Fibroblast of pulmonary artery (primary cell): Measurements from ENCODE around the gene ARL13B.

Source experiments
- DNase-seq: peaks from one replicate; pipeline ENCODE4 v3.0.0-alpha.2; 2010; ENCODE audit warnings: low read depth
- H3K4me3 ChIP-seq: replicated peaks from 2 replicates; pipeline ENCODE4 v1.5.1; 2011; ENCODE audit warnings: low read depth, mild to moderate bottlenecking, control low read depth, low read length, moderate library complexity
- TF ChIP-seq, protein P1 (sequence below): IDR thresholded peaks from 2 replicates; pipeline ENCODE4 v1.5.1; 2011; ENCODE audit warnings: mild to moderate bottlenecking, control low read depth, low read length, inconsistent platforms; ENCODE audit errors: missing control alignments

ARL13B gene

DNA sequence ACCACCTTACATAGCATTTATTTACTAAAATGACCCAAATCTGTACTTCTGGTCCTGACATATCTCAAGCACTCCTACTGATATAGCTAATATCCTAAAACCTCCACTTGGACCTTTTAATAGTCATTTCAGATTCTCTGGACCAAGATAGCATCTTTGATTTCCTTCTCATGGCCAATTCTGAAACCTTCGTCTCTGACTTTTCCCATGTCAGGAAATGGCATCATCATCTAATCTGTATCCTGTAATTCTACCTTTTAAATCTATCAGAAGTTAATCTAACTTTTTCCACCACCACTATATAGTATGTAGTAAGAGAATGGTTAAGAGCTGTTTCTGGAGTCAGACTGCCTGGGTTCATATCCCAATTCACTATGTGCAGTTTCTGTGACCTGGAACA lies 32.2 kb downstream of the ARL13B start:
- no peak overlapping the region for H3K4me3 ChIP-seq
- TF ChIP-seq, protein P1, sequence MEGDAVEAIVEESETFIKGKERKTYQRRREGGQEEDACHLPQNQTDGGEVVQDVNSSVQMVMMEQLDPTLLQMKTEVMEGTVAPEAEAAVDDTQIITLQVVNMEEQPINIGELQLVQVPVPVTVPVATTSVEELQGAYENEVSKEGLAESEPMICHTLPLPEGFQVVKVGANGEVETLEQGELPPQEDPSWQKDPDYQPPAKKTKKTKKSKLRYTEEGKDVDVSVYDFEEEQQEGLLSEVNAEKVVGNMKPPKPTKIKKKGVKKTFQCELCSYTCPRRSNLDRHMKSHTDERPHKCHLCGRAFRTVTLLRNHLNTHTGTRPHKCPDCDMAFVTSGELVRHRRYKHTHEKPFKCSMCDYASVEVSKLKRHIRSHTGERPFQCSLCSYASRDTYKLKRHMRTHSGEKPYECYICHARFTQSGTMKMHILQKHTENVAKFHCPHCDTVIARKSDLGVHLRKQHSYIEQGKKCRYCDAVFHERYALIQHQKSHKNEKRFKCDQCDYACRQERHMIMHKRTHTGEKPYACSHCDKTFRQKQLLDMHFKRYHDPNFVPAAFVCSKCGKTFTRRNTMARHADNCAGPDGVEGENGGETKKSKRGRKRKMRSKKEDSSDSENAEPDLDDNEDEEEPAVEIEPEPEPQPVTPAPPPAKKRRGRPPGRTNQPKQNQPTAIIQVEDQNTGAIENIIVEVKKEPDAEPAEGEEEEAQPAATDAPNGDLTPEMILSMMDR = no peak
- DNase-seq = no peak

DNA sequence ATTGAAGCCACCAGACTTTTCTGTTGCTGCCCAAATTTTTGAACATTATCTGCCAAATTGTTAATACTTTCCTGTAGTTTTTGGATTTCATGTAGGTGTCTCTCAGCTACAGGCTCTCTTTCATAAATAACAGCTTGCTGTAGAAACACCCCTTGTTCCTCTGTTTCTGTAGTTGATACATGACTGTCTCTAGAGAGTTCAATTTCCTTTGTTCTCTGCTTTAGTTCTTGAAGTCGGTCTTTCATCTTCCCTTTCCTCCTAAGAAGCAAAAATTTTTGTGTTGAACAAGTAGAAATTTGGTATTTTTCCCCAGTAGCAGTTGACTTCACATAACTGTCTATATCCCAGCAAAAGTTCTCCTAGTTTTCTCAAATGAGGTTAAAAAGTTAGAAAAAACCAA lies 35.1 kb downstream of the ARL13B start:
- TF ChIP-seq, protein P1 = no peak
- no peak for DNase-seq
- no peak overlapping the region for H3K4me3 ChIP-seq

DNA sequence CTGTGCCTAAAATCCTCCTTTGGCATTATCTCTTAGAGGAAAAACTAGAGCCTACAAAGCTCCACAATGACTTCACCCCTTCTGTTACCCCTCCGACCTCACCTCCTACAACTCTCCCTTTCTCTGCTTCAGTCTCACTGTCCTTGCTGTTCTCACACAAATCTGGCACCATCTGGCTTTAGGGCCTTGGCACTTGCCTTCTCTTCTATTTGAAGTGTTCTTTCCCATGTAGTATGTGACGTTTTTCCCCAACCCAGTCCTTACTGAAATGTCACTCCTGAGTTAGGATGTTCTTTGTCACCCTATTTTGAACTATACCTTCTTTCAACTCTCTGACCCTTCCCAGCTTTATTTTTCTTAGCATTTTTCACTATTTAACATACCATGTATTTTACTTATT lies 39.7 kb downstream of the ARL13B start:
- no peak overlapping the region for H3K4me3 ChIP-seq
- DNase-seq = no peak
- TF ChIP-seq, protein P1 = no peak

DNA sequence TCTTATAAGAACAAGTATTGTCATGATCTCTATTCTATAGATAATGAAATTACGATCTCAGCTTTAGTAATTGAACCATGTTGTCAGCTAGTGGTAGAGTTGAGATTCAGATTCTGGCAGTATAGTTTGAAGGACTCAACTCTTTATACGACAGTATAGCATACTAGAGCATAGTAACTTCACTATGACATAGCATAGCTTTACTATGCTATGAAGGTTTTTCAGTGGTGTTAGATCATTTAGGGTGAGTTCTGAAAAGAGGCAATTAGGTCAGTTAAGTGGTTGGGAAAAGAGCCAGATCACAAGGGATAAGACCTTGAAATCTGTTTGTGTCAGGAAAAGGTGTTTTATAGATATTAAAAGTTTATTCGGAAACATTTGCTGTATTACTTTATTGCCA lies 40.3 kb downstream of the ARL13B start:
- TF ChIP-seq, protein P1 = no peak
- DNase-seq = no peak
- H3K4me3 ChIP-seq = no peak overlapping the region

DNA sequence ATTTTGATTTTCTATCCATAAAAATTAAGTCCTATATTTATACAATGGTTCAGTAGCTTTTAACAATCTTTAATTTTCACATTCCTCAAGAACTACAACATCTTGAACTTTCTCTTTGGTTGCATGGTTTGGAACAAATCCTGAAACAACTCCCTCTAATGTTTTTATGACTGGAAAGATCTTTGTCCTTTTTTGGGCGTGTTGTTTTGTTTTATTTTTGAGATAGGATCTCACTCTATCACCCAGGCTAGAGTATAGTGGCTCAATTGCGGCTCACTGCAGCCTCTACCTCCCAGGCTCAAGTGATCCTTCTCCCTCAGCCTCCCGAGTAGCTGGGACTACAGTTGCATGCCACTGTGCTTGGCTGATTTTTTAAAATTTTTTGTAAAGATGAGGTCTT lies 44.4 kb downstream of the ARL13B start:
- peak; percentile 17 for DNase-seq
- H3K4me3 ChIP-seq = no peak overlapping the region
- TF ChIP-seq, protein P1 = no peak

DNA sequence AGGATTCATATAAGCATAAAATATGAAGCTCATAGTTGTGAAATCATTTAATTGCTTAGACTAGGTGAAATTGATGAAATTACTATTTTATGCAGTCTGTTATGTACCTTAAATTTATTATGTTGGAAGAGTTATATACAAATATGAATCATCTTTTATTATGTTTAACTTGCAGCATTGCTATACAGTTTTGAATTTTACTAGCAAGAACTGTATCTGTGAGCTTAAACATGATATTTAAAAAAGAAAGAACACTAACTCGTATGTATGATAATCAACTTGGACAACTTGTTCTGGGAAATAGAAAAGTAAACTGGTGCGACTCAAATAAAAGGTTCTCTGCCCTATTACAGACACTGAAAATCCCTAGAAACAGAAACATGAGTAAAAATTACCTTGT lies 46.7 kb downstream of the ARL13B start:
- no peak overlapping the region for H3K4me3 ChIP-seq
- TF ChIP-seq, protein P1 = no peak
- DNase-seq = no peak

DNA sequence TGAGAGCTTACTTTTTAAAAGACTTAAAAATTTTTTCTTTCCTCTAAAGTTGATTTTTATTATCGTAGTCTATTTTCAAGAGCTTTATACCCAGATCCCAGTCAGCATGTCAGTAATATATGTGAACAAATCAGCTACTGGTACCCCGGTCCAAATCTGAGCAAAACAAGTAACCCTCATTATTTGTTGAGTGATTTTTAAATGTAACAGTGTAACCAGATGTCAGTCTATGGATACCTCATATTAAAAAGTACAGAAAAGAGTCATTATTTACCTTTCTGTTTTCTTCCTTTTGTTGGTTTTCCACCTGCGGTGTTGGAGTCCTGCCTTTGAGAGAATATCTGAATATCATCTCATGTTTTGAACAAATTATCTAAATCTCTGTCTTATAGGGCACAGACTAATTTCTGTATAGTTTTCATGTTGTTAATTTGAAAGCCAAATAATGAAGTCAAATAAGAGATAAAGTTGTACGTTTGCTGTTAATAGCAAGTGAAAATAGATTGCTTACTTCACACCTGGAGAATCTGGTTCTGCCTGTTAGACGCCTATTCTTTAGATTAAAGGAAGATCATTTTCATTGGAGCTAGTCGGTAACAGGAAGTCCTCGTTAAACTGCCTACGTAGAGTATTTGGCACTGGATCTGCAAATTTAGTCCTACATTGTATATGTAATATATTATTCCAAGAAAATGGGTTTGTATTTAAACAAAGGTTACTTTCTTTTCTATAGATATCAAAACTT lies 48.3 kb downstream of the ARL13B start, which contains the start of gene STX19:
TSS of gene STX19 (minus strand) at position 505 of the 745 bp plus-strand sequence. CDS start 13,328 bp downstream, outside the sequence.
- no peak within 1 kb of the TSS for H3K4me3 ChIP-seq
- no peak for DNase-seq
- TF ChIP-seq, protein P1 = no peak
